Measurements from ENCODE around the gene PLD4.

PLD4 gene

GRCh38 chr14:104976198-104977007, 51.7 kb downstream of the PLD4 start:
- peak; percentile 92 for DNase-seq

GRCh38 chr14:104977008-104977680, 52.5 kb downstream of the PLD4 start:
- DNase-seq: peak; percentile 19

GRCh38 chr14:104977681-104978653, 53.3 kb downstream of the PLD4 start, which contains the start of gene AHNAK2:
Gene AHNAK2 (minus strand): TSS chr14:104978374. CDS start chr14:104978237, 137 bp downstream.
- peak; percentile 58 for DNase-seq

GRCh38 chr14:104978746-104979691, 54.3 kb downstream of the PLD4 start:
- DNase-seq: no peak

GRCh38 chr14:104979758-104980610, 55.3 kb downstream of the PLD4 start:
- DNase-seq: no peak

GRCh38 chr14:104980611-104981531, 56.2 kb downstream of the PLD4 start:
- no peak for DNase-seq

- DNase-seq: no peak
Observed at GRCh38 chr14:104981699-104982541, 57.2 kb downstream of the PLD4 start.

- DNase-seq: no peak
Observed at GRCh38 chr14:104982548-104983230, 58.0 kb downstream of the PLD4 start.

All from activated T-cell treated with anti-CD3 and anti-CD28 coated beads, Interleukin-2, amount 50 U/mL, for 1 hour (primary cell).